Gastroesophageal sphincter (tissue), 4 donors: ENCODE measurements around the gene ZNF444. TPM values are rescaled to one million over a fixed set of nuclear protein-coding genes. Genes with fewer than 3 reads are reported as not detected.

Experiments
- ATAC-seq: fragments of 150-250 bp; one replicate; pipeline ENCODE4 v1.9.1; 2016; ENCODE audit warnings: mild to moderate bottlenecking, moderate library complexity
- H3K27ac ChIP-seq, 4 donors: fragments of 200-600 bp; sonication (generic) in 3 of 4; 1 replicate in 3 of 4; 2 replicates in 1 of 4; pipeline ENCODE4 v1.5.1; 2016 to 2019
- H3K27me3 ChIP-seq: fragments of 200-600 bp; sonication (generic); one replicate; pipeline ENCODE4 v1.5.1; 2019
- H3K36me3 ChIP-seq, 2 donors: fragments of 200-600 bp; sonication (generic); one replicate each; pipeline ENCODE4 v1.5.1; 2019; ENCODE audit warnings: control low read depth in 1 of 2
- H3K4me1 ChIP-seq, 3 donors: fragments of 200-600 bp; sonication (generic); 1 replicate in 2 of 3; 2 replicates in 1 of 3; pipeline ENCODE4 v1.5.1; 2016 to 2019; ENCODE audit warnings: control low read depth in 2 of 3
- H3K4me3 ChIP-seq, 2 donors: fragments of 200-600 bp; sonication (generic); one replicate each; pipeline ENCODE4 v1.5.1; 2019; ENCODE audit warnings: mild to moderate bottlenecking in 1 of 2, moderate library complexity in 1 of 2
- H3K9me3 ChIP-seq, 3 donors: fragments of 200-600 bp; sonication (generic); one replicate each; pipeline ENCODE4 v1.5.1; 2017 to 2019; ENCODE audit warnings: control low read depth in 2 of 3
- EP300 ChIP-seq: sonication (generic); formaldehyde crosslinking; IDR thresholded peaks from one replicate; pipeline ENCODE4 v1.6.1; 2017; ENCODE audit warnings: antibody characterized with exemption, mild to moderate bottlenecking
- POLR2A ChIP-seq, 2 donors: fragments of 450-650 bp; IDR thresholded peaks; one replicate each; pipeline ENCODE4 v1.6.1; 2017; ENCODE audit warnings: antibody characterized with exemption in 2 of 2, mild to moderate bottlenecking in 2 of 2, moderate library complexity in 1 of 2
- POLR2AphosphoS5 ChIP-seq: sonication (generic); formaldehyde crosslinking; IDR thresholded peaks from one replicate; pipeline ENCODE4 v1.6.1; 2017; ENCODE audit warnings: antibody characterized with exemption
- WGBS, 2 donors: methylation state at CpG; one replicate each; pipeline ENCODE4 v1.1.5; 2018; ENCODE audit warnings: low coverage in 1 of 2; 5-methylcytosine and 5-hydroxymethylcytosine counted together
- total RNA-seq, 4 donors: library from RNA; depleted of rRNA; stranded (reverse); fragments of >200 nt; gene quantifications; one replicate each; pipeline ENCODE4 v1.1.0, GENCODE V29; 2016
- TF ChIP-seq, protein P1 (sequence below), 4 experiments: fragments of 200-600 bp in 2 of 4; fragments of 450-650 bp in 2 of 4; sonication (generic) in 1 of 4; IDR thresholded peaks; one replicate each; pipeline ENCODE4 v1.5.1; 2017 to 2019; ENCODE audit warnings: antibody characterized with exemption in 4 of 4, mild to moderate bottlenecking in 2 of 4, moderate library complexity in 2 of 4

Gene ZNF444
- total RNA-seq, 4 donors from 2014 or later: 36.2 to 57.9 (median 41.3) TPM

- no peaks in the 10 kb centered on the region for H3K27me3 ChIP-seq
- H3K4me1 ChIP-seq: peaks cover 3 to 91% (median 65%) of the 10 kb centered on the region in 3 donors
- 55 to 82% methylated on average over 3 to 4 of the region's 6 CpGs for WGBS, 2 donors
- no peaks in the 10 kb centered on the region for H3K9me3 ChIP-seq
- no peak overlapping the region for H3K4me3 ChIP-seq
- no peak for ATAC-seq
- no peak overlapping the region for H3K27ac ChIP-seq
- no peak for TF ChIP-seq POLR2A (IDR thresholded peaks at IDR 0.05)
- H3K36me3 ChIP-seq: peaks cover 0 to 6% of the 10 kb centered on the region in 2 donors
These were observed 24.5 kb upstream of the ZNF444 start for GRCh38 chr19:56116606-56117005.

DNA sequence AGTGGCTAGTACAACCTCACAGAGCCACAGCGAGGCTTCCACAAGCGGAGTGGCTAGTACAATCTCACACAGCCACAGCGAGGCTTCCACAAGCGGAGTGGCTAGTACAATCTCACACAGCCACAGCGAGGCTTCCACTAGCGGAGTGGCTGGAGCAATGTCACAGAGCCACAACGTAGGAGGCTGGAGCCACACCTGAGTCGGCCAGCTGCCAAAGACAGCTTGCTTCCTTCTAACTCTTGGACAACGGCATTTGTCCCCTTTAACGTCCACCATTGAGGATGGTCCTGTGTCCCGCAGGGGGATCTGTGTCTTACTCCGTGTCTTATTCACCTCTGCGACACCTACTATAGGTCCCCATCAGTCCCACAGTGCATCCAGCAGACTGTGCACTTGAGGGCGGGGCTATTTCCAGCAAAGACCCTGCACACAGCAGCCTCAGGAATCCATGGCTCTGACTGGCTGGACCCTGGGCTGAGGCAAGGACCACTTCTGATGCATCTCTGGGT, 23.7 kb upstream of the ZNF444 start:
- TF ChIP-seq, protein P1, sequence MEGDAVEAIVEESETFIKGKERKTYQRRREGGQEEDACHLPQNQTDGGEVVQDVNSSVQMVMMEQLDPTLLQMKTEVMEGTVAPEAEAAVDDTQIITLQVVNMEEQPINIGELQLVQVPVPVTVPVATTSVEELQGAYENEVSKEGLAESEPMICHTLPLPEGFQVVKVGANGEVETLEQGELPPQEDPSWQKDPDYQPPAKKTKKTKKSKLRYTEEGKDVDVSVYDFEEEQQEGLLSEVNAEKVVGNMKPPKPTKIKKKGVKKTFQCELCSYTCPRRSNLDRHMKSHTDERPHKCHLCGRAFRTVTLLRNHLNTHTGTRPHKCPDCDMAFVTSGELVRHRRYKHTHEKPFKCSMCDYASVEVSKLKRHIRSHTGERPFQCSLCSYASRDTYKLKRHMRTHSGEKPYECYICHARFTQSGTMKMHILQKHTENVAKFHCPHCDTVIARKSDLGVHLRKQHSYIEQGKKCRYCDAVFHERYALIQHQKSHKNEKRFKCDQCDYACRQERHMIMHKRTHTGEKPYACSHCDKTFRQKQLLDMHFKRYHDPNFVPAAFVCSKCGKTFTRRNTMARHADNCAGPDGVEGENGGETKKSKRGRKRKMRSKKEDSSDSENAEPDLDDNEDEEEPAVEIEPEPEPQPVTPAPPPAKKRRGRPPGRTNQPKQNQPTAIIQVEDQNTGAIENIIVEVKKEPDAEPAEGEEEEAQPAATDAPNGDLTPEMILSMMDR (IDR thresholded peaks at IDR 0.05): no peak
- TF ChIP-seq POLR2AphosphoS5 (no peak), POLR2A (IDR thresholded peaks at IDR 0.05) (no peak), EP300 (no peak)
- Histone ChIP-seq H3K4me3 (no peak overlapping the region), H3K27ac (peak overlapping the region in 1 of 4 donors; percentile 98), H3K36me3 (peaks cover 0 to 6% of the 10 kb centered on the region in 2 donors), H3K4me1 (peaks cover 0 to 89% (median 57%) of the 10 kb centered on the region in 3 donors), H3K27me3 (no peaks in the 10 kb centered on the region), H3K9me3 (no peaks in the 10 kb centered on the region)
- ATAC-seq: no peak
- 72 to 76% methylated on average over 3 to 8 of the region's 14 CpGs for WGBS, 2 donors

DNA sequence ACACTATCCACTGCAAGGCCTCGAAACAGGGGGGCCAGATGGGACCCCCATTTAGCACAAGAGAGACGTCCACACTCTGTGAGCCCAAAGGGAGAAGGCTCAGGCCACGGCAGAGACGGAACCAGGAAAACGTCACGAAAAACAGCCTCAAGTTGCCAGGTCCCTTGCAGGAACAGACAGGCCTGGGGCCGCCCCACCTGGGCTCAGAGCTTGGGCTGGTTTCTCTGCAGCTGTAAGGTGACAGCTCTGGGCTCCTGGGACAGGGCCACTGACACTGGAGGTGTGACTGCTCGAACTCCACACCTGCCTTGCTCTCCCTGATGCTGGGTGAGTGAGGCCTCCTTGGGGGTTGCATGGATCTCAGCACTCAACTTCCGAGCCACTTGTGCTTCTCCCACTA, 23.2 kb upstream of the ZNF444 start:
- H3K36me3 ChIP-seq: peaks cover 0 to 6% of the 10 kb centered on the region in 2 donors
- H3K27ac ChIP-seq: peak overlapping the region in 2 of 4 donors; percentile 93 to 98
- 60 to 83% methylated on average over 1 to 4 of the region's 9 CpGs for WGBS, 2 donors
- TF ChIP-seq EP300: no peak
- no peak for TF ChIP-seq POLR2A (IDR thresholded peaks at IDR 0.05)
- no peak for TF ChIP-seq POLR2AphosphoS5
- TF ChIP-seq, protein P1 (IDR thresholded peaks at IDR 0.05): no peak
- no peak for ATAC-seq
- no peaks in the 10 kb centered on the region for H3K27me3 ChIP-seq
- H3K4me3 ChIP-seq: no peak overlapping the region
- no peaks in the 10 kb centered on the region for H3K9me3 ChIP-seq
- peaks cover 0 to 84% (median 52%) of the 10 kb centered on the region in 3 donors for H3K4me1 ChIP-seq

- no peak for ATAC-seq
- Histone ChIP-seq H3K4me1 (peaks cover 0 to 74% (median 43%) of the 10 kb centered on the region in 3 donors), H3K9me3 (no peaks in the 10 kb centered on the region), H3K4me3 (peak overlapping the region in 1 of 2 donors; percentile 71), H3K36me3 (peaks cover 0 to 6% of the 10 kb centered on the region in 2 donors), H3K27ac (peak overlapping the region in 3 of 4 donors; percentile 93 to 99 (median 98)), H3K27me3 (no peaks in the 10 kb centered on the region)
- WGBS, 2 donors: 31 to 48% methylated on average over 2 to 3 of the region's 8 CpGs
- TF ChIP-seq POLR2AphosphoS5: no peak
These were observed 22.2 kb upstream of the ZNF444 start for GRCh38 chr19:56118666-56119581.

DNA sequence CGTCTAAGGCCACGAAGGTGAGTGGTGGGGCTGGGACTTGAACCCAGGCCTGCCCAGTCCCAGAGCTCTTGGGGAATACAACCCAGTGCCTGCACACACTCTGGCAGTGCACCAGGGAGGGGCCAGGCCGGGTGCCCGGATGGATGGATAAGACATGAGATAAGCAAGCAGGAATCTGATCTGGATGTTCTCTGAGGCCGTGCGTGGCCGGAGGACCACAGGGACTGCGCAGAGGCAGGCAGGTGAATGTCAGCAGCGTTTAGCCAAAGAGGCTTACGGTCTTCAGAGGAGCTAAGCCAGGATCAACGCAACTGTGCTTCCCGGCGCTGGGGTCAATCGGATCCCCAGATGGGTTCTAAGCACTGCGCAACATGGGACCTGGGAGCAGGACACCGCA, 21.5 kb upstream of the ZNF444 start:
- TF ChIP-seq, protein P1 (IDR thresholded peaks at IDR 0.05): no peak
- peak; percentile 44 for TF ChIP-seq POLR2AphosphoS5

More for the DNA sequence above, 21.5 kb upstream of the ZNF444 start:
- peaks cover 0 to 67% (median 36%) of the 10 kb centered on the region in 3 donors for H3K4me1 ChIP-seq
- H3K27ac ChIP-seq: peak overlapping the region; percentile 90 to 99 (median 96)
- H3K4me3 ChIP-seq: peak overlapping the region; percentile 71 to 98
- peaks cover 0 to 6% of the 10 kb centered on the region in 2 donors for H3K36me3 ChIP-seq
- ATAC-seq: no peak
- 10 to 35% methylated on average over 2 to 4 of the region's 16 CpGs for WGBS, 2 donors
- no peaks in the 10 kb centered on the region for H3K9me3 ChIP-seq
- H3K27me3 ChIP-seq: no peaks in the 10 kb centered on the region
